NCI-H2227 (cell line): ENCODE measurements around the gene IFNG.
"Not testable (repeated sequence)": the region's sequence is repeated elsewhere in the genome, so short reads cannot be mapped to it uniquely, and the experiment has no call there.

ENCODE experiments used
- DNase-seq: peaks from one replicate; lab custom pipeline; 2025; ENCODE audit not compliant: unreplicated experiment; lab: John Stamatoyannopoulos, UW

The IFNG gene

GRCh38 chr12:68159681-68160304 is at the start of gene IFNG:
Gene IFNG (minus strand): TSS chr12:68159740. CDS start chr12:68159615, 125 bp downstream.
- DNase-seq, result no peak

GRCh38 chr12:68209048-68209728 is 49.6 kb upstream of the IFNG start:
- peak; percentile 13 for DNase-seq

DNA sequence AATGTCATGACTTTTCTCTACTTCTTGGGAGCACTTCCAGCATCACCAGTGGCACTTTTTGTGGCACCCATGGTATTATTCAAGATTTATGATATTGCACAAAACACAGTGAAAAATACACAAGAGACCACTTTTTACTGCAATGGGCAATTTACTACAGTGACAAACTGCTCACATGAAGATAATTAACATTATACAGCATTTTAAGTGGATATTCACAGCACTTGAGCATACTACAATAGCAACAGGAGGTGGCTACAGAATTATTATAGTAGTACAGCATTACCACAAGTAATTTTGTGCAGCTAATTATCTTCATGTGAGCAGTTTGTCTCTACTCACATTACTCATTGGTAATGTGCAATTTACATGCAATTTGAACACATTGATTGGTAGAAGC is 47.7 kb upstream of the IFNG start:
- no peak for DNase-seq

- no peak for DNase-seq
Observed at GRCh38 chr12:68206446-68206845, 46.9 kb upstream of the IFNG start.

DNA sequence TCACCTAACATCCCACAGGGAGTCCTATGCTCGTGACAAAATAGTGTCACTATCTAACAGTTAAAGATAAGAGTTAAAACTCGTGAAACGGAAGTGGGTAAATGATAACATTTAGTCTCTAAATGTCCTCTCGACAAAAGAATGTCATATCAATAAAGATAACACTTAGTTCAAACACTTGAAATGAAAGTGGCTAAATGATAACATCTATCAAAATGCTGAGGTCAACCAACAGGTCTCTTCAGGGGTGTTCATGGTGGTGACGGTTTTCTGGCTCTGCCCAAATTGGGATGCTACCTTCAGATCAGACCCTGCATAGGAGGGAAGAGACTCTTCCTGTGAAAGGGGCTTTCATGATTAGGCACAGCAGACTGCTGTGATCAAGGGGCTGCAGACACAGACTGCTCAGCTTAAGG is 43.9 kb upstream of the IFNG start:
- no peak for DNase-seq

- DNase-seq, result no peak
Observed at GRCh38 chr12:68200854-68201253, 41.3 kb upstream of the IFNG start.

- DNase-seq, result no peak
Observed at GRCh38 chr12:68199127-68199526, 39.6 kb upstream of the IFNG start.

GRCh38 chr12:68198507-68199086 is 39.1 kb upstream of the IFNG start:
- DNase-seq, result no peak

GRCh38 chr12:68190301-68190700 is 30.8 kb upstream of the IFNG start:
- no peak for DNase-seq

GRCh38 chr12:68189821-68190242 is 30.3 kb upstream of the IFNG start:
- no peak for DNase-seq

- DNase-seq, result no peak
Observed at GRCh38 chr12:68185598-68185997, 26.1 kb upstream of the IFNG start.

GRCh38 chr12:68180792-68181744 is 21.5 kb upstream of the IFNG start:
- DNase-seq, result no peak

DNA sequence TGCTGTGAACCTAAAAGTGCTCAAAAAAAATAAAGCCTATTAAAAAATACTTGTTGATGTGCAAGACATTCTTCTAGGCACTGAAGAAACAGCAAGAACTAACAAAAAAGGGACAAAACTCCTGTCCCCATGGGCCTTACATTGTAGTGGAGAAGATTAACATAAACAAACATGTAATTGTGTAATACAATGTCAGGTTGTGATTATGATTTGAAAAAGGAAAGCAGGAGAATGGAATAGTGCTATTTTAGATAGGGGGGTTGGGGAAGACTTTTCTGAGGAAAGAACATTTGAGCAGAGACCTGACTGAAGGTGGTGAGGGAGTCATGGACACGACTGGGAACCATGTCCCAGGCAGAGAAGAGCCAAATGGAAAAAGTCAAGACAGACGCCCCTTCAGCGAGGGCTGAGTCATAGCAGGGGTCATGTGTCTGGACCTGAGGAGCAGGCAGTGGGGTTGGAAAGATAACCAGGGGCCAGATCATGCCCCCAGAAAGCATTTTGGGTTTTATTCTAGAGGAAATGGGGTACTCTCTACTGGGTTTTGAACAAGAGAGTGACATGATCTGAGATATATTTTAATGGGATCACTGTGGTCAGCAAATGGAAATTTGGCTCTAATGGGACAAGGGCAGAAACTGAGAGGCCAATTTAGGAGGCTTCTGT is 19.4 kb upstream of the IFNG start:
- no peak for DNase-seq

GRCh38 chr12:68178184-68178583 is 18.6 kb upstream of the IFNG start:
- no peak for DNase-seq

- no peak for DNase-seq
Observed at GRCh38 chr12:68177562-68177961, 18.0 kb upstream of the IFNG start.

- DNase-seq, result no peak
Observed at GRCh38 chr12:68176257-68176656, 16.7 kb upstream of the IFNG start.

DNA sequence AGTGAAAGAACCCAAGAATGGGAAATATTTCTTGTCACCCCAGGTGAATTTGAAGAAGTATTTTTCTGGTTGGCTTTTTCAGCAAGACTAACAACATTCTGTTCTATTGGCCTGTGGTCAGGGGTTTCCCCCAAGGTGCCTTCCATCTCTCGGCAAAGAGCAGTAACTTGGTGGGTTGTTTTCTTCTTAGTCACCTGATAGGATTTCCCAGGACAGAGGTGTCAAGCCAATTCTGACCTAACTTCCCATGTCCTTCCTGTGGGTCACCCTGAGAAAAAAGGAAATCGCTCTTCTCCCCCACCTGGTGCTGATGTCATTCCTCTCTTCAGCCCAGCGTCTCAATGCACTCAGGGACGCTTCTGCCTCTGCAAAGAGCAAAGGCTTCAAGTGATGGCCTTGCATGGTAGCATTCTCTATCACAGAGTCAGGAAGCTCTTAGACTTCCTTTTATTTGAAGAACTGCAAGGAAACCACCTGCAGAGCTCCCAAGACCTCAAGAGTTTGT is 16.1 kb upstream of the IFNG start:
- no peak for DNase-seq

GRCh38 chr12:68174761-68175160 is 15.2 kb upstream of the IFNG start:
- not testable (repeated sequence) for DNase-seq

GRCh38 chr12:68173792-68174191 is 14.3 kb upstream of the IFNG start:
- no peak for DNase-seq

- no peak for DNase-seq
Observed at GRCh38 chr12:68170726-68171125, 11.2 kb upstream of the IFNG start.
